Measurements from ENCODE around the gene CAST. TPM values are rescaled to one million over a fixed set of nuclear protein-coding genes. Genes with fewer than 3 reads are reported as not detected.

Gene CAST
- total RNA-seq, 2 donors from 2014 or later = 175 to 347 TPM

DNA sequence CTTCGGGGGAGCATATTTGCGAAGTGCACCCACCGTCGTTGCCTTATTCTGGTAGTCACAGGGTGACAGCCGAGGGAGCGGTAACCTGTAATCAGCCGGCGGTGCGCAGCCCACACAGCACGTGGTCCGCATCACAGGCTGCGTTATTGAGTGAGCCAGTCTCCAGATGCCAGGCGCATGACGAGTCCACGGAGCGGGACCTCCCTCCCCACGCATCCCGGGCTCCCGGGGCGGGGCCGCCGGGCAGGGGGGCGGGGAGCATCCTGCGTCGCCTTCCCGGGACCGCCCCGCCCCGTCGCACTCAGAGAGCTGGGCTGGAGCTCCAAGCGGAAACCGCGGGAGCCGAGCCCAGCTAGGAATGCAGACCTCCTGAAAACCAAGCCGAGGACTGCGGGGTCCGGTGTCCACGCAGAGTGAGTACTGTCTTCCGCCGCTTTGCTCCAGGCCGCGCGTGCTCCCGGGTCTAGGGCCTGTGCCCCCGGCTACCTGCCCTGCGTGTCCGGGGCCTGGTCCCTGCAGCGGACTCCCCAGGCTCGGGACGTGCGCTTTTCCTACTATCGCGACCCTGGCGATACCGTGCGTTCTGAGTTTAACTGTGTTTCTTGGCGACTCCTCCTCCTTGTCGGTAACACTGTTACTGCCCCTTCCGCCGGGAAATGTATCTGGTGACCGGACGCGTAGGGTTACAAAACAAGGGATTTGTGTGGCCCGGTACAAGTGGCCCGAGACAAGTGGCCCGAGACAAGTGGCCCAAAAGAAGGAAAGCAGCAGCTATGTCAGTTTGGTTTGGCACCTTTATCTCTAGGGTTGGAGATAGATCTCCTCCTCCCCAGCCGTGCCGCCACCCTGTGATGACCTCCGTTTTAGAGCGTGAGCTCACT lies 40.6 kb downstream of the CAST start:
- ATAC-seq (ENCODE audit: insufficient number of reproducible peaks, low FRiP score, low read depth) = peak; percentile 92
- H3K4me1 ChIP-seq (ENCODE audit: control insufficient read depth in 1 of 2, low read depth in 2 of 2) = peaks cover 14 to 34% of the 10 kb centered on the region in 2 donors

DNA sequence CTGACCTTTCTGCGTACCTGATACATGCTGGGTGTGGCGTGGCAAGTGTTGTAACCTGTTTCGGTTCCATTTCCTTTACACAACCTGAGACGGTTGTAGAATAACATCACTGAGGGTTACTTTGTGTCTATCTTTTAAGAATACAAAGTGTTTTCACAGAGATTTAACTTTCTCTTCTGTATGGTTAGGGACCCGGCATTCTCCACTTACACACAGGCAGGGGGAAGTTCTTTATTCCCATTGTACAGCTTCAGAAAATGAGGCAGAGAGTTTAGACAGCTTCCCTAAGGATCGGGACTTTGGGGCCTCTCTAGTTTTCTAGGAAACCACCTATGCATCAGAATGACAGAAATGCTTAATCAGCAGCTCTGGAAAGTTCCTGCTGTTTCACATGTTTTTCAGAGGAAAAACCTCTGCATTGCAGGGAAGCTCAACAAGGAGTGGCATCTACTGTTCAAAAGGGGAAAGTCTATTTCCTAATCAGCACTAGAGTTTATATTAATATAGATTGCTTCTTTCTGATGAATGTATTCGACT lies 41.3 kb downstream of the CAST start:
- Histone ChIP-seq H3K27ac (peak overlapping the region; percentile 91 to 92), H3K27me3 (replicated peaks; ENCODE audit: insufficient read depth) (no peaks in the 10 kb centered on the region), H3K36me3 (no peaks in the 10 kb centered on the region), H3K4me1 (ENCODE audit: control insufficient read depth in 1 of 2, low read depth in 2 of 2) (peaks cover 15 to 38% of the 10 kb centered on the region in 2 donors), H3K9me3 (no peaks in the 10 kb centered on the region), H3K4me3 (peak overlapping the region; percentile 82)
- TF ChIP-seq, protein P1, sequence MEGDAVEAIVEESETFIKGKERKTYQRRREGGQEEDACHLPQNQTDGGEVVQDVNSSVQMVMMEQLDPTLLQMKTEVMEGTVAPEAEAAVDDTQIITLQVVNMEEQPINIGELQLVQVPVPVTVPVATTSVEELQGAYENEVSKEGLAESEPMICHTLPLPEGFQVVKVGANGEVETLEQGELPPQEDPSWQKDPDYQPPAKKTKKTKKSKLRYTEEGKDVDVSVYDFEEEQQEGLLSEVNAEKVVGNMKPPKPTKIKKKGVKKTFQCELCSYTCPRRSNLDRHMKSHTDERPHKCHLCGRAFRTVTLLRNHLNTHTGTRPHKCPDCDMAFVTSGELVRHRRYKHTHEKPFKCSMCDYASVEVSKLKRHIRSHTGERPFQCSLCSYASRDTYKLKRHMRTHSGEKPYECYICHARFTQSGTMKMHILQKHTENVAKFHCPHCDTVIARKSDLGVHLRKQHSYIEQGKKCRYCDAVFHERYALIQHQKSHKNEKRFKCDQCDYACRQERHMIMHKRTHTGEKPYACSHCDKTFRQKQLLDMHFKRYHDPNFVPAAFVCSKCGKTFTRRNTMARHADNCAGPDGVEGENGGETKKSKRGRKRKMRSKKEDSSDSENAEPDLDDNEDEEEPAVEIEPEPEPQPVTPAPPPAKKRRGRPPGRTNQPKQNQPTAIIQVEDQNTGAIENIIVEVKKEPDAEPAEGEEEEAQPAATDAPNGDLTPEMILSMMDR (IDR thresholded peaks at IDR 0.05) = no peak
- DNase-seq (ENCODE audit: low spot score) (no peak), ATAC-seq (ENCODE audit: insufficient number of reproducible peaks, low FRiP score, low read depth) (peak; percentile 45)

More for the DNA sequence above, 40.6 kb downstream of the CAST start:
- Histone ChIP-seq H3K4me3 (peak overlapping the region; percentile 82), H3K9me3 (no peaks in the 10 kb centered on the region), H3K27me3 (replicated peaks; ENCODE audit: insufficient read depth) (no peaks in the 10 kb centered on the region), H3K27ac (peak overlapping the region; percentile 91 to 92), H3K36me3 (no peaks in the 10 kb centered on the region)
- TF ChIP-seq, protein P1 (IDR thresholded peaks at IDR 0.05) = no peak
- DNase-seq (ENCODE audit: low spot score) = peak; percentile 92

DNA sequence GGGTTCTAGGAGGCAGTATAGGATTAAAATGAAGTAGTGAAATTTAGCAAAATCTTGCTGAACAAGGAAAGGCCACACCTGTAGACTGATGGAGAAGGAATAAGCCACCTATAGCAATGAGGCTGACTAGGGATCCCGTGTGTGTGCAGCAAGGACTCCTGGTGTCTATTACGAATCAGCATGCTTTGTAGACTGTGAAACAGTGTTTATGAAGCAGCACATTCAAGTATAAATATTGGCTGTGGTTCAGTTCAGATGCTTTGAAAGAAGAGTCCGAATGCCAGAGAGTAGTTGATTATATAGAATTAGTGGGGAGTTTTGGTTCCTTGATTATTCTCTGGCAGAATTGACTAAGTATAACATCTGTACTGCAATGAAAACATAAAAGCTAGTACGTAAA lies 41.8 kb downstream of the CAST start:
- Histone ChIP-seq H3K4me3 (peak overlapping the region; percentile 82), H3K36me3 (no peaks in the 10 kb centered on the region), H3K9me3 (no peaks in the 10 kb centered on the region), H3K27me3 (replicated peaks; ENCODE audit: insufficient read depth) (no peaks in the 10 kb centered on the region), H3K4me1 (ENCODE audit: control insufficient read depth in 1 of 2, low read depth in 2 of 2) (peaks cover 19 to 42% of the 10 kb centered on the region in 2 donors), H3K27ac (peak overlapping the region in 1 of 2 donors; percentile 92)
- DNase-seq (ENCODE audit: low spot score) (no peak), ATAC-seq (ENCODE audit: insufficient number of reproducible peaks, low FRiP score, low read depth) (no peak)
- TF ChIP-seq, protein P1 (IDR thresholded peaks at IDR 0.05) = no peak

DNA sequence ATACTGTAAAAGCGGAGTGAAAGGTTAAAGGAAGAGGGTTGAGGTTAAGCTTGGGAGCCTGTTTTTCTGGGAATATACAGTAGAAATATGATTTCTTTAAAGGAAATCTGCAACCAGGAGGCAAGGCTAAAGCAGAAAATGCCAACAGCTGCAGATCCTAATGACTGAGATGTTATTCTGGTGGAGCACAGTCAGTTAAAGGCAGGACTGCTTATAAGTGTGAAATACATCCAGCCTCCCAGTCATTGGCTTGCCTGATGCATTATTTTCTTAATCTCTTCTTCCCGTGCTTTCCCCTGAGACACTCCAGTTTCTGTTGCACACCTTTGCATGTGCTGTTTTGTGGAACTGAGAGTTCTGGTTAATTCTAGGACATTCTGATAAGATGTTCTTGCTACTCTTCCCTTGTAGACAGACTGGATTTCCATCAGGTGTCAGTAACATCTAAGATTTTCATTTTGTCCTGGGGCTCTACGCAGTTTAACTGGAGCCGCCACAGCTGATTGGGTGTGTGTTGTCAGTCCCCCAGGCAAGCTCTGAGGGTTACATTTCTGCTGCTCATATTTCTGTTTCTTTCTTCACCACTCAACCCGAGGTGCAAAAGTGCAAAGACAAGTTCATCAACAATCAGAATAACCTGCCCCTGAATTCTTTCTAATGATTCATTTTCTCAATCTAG lies 44.4 kb downstream of the CAST start:
- ATAC-seq (ENCODE audit: insufficient number of reproducible peaks, low FRiP score, low read depth) (no peak), DNase-seq (ENCODE audit: low spot score) (no peak)
- no peak overlapping the region for H3K27ac ChIP-seq
- TF ChIP-seq, protein P1 (IDR thresholded peaks at IDR 0.05) = no peak
- no peaks in the 10 kb centered on the region for H3K27me3 ChIP-seq (replicated peaks; ENCODE audit: insufficient read depth)
- H3K36me3 ChIP-seq = no peaks in the 10 kb centered on the region
- no peaks in the 10 kb centered on the region for H3K9me3 ChIP-seq
- H3K4me3 ChIP-seq = no peak overlapping the region
- H3K4me1 ChIP-seq (ENCODE audit: control insufficient read depth in 1 of 2, low read depth in 2 of 2) = peaks cover 21 to 25% of the 10 kb centered on the region in 2 donors

DNA sequence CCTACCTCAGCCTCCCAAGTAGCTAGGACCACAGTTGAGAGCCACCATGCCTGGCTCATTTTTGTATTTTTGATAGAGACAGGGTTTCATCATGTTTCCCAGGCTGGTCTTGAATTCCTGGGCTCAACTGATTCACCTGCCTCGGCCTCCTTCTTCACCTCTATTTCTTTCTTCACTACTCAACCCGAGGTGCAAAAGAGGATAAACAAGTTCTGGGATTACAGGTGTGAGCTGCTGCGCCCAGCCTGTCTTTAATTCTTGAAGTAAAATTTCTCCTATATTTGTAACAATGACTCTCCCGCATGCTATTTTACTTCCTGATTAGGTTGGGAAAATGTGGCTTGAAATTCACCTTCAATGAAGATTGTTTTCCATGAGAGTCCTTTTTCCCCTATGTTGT lies 46.4 kb downstream of the CAST start:
- ATAC-seq (ENCODE audit: insufficient number of reproducible peaks, low FRiP score, low read depth) (no peak), DNase-seq (ENCODE audit: low spot score) (no peak)
- H3K4me3 ChIP-seq = no peak overlapping the region
- H3K27me3 ChIP-seq (replicated peaks; ENCODE audit: insufficient read depth) = no peaks in the 10 kb centered on the region
- H3K27ac ChIP-seq = no peak overlapping the region
- H3K36me3 ChIP-seq = no peaks in the 10 kb centered on the region
- peaks cover 18 to 20% of the 10 kb centered on the region in 2 donors for H3K4me1 ChIP-seq (ENCODE audit: control insufficient read depth in 1 of 2, low read depth in 2 of 2)
- no peaks in the 10 kb centered on the region for H3K9me3 ChIP-seq
- TF ChIP-seq, protein P1 (IDR thresholded peaks at IDR 0.05) = no peak
